Gastrocnemius medialis (tissue), 4 donors: Measurements from ENCODE around the gene CORO1A.
"Not testable (repeated sequence)": the region's sequence is repeated elsewhere in the genome, so short reads cannot be mapped to it uniquely, and the experiment has no call there.

Experiments used
- POLR2A ChIP-seq, 2 donors: fragments of 450-650 bp; IDR thresholded peaks; one replicate each; pipeline ENCODE4 v1.6.1; 2017; ENCODE audit warnings: antibody characterized with exemption in 2 of 2, mild to moderate bottlenecking in 2 of 2, moderate library complexity in 2 of 2
- TF ChIP-seq, protein P1 (sequence below), 5 experiments: fragments of 450-650 bp in 3 of 5; fragments of 200-600 bp in 2 of 5; sonication (generic) in 2 of 5; IDR thresholded peaks in 4 of 5; conservative IDR thresholded peaks in 1 of 5; 1 replicate in 4 of 5; 2 replicates in 1 of 5; pipeline ENCODE4 v1.5.1; 2016 to 2019; ENCODE audit warnings: antibody characterized with exemption in 5 of 5, mild to moderate bottlenecking in 3 of 5, moderate library complexity in 3 of 5

GRCh38 chr16:30211414-30211813 is 28.0 kb downstream of the CORO1A start:
- TF ChIP-seq, protein P1, sequence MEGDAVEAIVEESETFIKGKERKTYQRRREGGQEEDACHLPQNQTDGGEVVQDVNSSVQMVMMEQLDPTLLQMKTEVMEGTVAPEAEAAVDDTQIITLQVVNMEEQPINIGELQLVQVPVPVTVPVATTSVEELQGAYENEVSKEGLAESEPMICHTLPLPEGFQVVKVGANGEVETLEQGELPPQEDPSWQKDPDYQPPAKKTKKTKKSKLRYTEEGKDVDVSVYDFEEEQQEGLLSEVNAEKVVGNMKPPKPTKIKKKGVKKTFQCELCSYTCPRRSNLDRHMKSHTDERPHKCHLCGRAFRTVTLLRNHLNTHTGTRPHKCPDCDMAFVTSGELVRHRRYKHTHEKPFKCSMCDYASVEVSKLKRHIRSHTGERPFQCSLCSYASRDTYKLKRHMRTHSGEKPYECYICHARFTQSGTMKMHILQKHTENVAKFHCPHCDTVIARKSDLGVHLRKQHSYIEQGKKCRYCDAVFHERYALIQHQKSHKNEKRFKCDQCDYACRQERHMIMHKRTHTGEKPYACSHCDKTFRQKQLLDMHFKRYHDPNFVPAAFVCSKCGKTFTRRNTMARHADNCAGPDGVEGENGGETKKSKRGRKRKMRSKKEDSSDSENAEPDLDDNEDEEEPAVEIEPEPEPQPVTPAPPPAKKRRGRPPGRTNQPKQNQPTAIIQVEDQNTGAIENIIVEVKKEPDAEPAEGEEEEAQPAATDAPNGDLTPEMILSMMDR (IDR thresholded peaks at IDR 0.05 in 4 of 5, conservative IDR thresholded peaks at IDR 0.05 in 1 of 5): not testable (repeated sequence)
- TF ChIP-seq POLR2A (IDR thresholded peaks at IDR 0.05): not testable (repeated sequence)
